Measurements from ENCODE around the gene NPR1.
"Not testable (repeated sequence)": the region's sequence is repeated elsewhere in the genome, so short reads cannot be mapped to it uniquely, and the experiment has no call there.

NPR1 gene

GRCh38 chr1:153682730-153683129 lies 4.2 kb downstream of the NPR1 start:
- no peak for DNase-seq (ENCODE audit: low spot score)

- DNase-seq (ENCODE audit: low spot score): no peak
Observed at GRCh38 chr1:153683854-153684253, 5.4 kb downstream of the NPR1 start.

GRCh38 chr1:153684892-153685291 lies 6.4 kb downstream of the NPR1 start:
- no peak for DNase-seq (ENCODE audit: low spot score)

- no peak for DNase-seq (ENCODE audit: low spot score)
Observed at GRCh38 chr1:153685544-153686340, 7.3 kb downstream of the NPR1 start.

- no peak for DNase-seq (ENCODE audit: low spot score)
Observed at GRCh38 chr1:153687346-153688125, 9.0 kb downstream of the NPR1 start.

GRCh38 chr1:153688276-153688675 lies 9.8 kb downstream of the NPR1 start:
- no peak for DNase-seq (ENCODE audit: low spot score)

GRCh38 chr1:153688736-153689328 lies 10.3 kb downstream of the NPR1 start:
- no peak for DNase-seq (ENCODE audit: low spot score)

GRCh38 chr1:153693466-153693865 lies 15.0 kb downstream of the NPR1 start:
- DNase-seq (ENCODE audit: low spot score): no peak

- DNase-seq (ENCODE audit: low spot score): no peak
Observed at GRCh38 chr1:153696741-153697140, 18.3 kb downstream of the NPR1 start.

GRCh38 chr1:153697191-153698019 lies 18.9 kb downstream of the NPR1 start:
- no peak for DNase-seq (ENCODE audit: low spot score)

- DNase-seq (ENCODE audit: low spot score): no peak
Observed at GRCh38 chr1:153698020-153698922, 19.8 kb downstream of the NPR1 start.

GRCh38 chr1:153698923-153699714 lies 20.6 kb downstream of the NPR1 start:
- no peak for DNase-seq (ENCODE audit: low spot score)

GRCh38 chr1:153699768-153700167 lies 21.3 kb downstream of the NPR1 start:
- DNase-seq (ENCODE audit: low spot score): no peak

- DNase-seq (ENCODE audit: low spot score): no peak
Observed at GRCh38 chr1:153705484-153705883, 27.0 kb downstream of the NPR1 start.

GRCh38 chr1:153711026-153711425 lies 32.5 kb downstream of the NPR1 start:
- no peak for DNase-seq (ENCODE audit: low spot score)

- not testable (repeated sequence) for DNase-seq (ENCODE audit: low spot score)
Observed at GRCh38 chr1:153716211-153716610, 37.7 kb downstream of the NPR1 start.

GRCh38 chr1:153717330-153717729 lies 38.8 kb downstream of the NPR1 start:
- no peak for DNase-seq (ENCODE audit: low spot score)

GRCh38 chr1:153723687-153724086 lies 45.2 kb downstream of the NPR1 start:
- DNase-seq (ENCODE audit: low spot score): no peak

GRCh38 chr1:153724634-153725033 lies 46.1 kb downstream of the NPR1 start:
- not testable (repeated sequence) for DNase-seq (ENCODE audit: low spot score)

All from SW480 (cell line).